Fibroblast of lung (primary cell): Measurements from ENCODE around the gene PET100. TPM values are rescaled to one million over a fixed set of nuclear protein-coding genes. Genes with fewer than 3 reads are reported as not detected.

Source experiments
- DNase-seq, 2 donors: peaks; one replicate each; pipeline versions ENCODE4 v3.0.0 to v3.0.0-alpha.2; 2010; ENCODE audit warnings: low read depth in 2 of 2
- H2AFZ ChIP-seq: 2 replicates; pipeline ENCODE4 v1.5.1; 2012; ENCODE audit warnings: low read length, control low read depth, inconsistent platforms
- H3K27ac ChIP-seq: 2 replicates; pipeline ENCODE4 v1.5.1; 2011; ENCODE audit warnings: low read length, control low read depth; ENCODE audit not compliant: insufficient read depth
- H3K27me3 ChIP-seq: 2 replicates; pipeline ENCODE4 v1.5.1; 2011; ENCODE audit warnings: mild to moderate bottlenecking, low read length; ENCODE audit not compliant: control insufficient read depth, insufficient read depth
- H3K36me3 ChIP-seq: 2 replicates; pipeline ENCODE4 v1.5.1; 2011; ENCODE audit warnings: low read length; ENCODE audit not compliant: control insufficient read depth, insufficient read depth
- H3K4me1 ChIP-seq: 2 replicates; pipeline ENCODE4 v1.5.1; 2011; ENCODE audit warnings: low read length; ENCODE audit not compliant: control insufficient read depth, insufficient read depth; ENCODE audit errors: extremely low read depth
- H3K4me2 ChIP-seq: 2 replicates; pipeline ENCODE4 v1.5.1; 2011; ENCODE audit warnings: low read length, control low read depth; ENCODE audit not compliant: insufficient read depth; ENCODE audit errors: extremely low read depth
- H3K4me3 ChIP-seq, 4 experiments: fragments of 200-600 bp in 1 of 4; sonication (generic) in 1 of 4; replicated peaks in 1 of 4; 2 replicates each; pipeline ENCODE4 v1.5.1; 2011 to 2016; ENCODE audit warnings: low read length in 4 of 4, low read depth in 3 of 4, mild to moderate bottlenecking in 3 of 4, control low read depth in 2 of 4, inconsistent platforms in 1 of 4, mixed read lengths in 1 of 4; ENCODE audit not compliant: insufficient read depth in 1 of 4; ENCODE audit errors: control extremely low read depth in 1 of 4
- H3K79me2 ChIP-seq: 2 replicates; pipeline ENCODE4 v1.5.1; 2012; ENCODE audit warnings: mild to moderate bottlenecking, low read length, inconsistent platforms; ENCODE audit not compliant: control insufficient read depth, insufficient read depth
- H3K9ac ChIP-seq: 2 replicates; pipeline ENCODE4 v1.5.1; 2011; ENCODE audit warnings: mild to moderate bottlenecking, low read length, control low read depth; ENCODE audit not compliant: insufficient read depth
- H3K9me3 ChIP-seq: 2 replicates; pipeline ENCODE4 v1.5.1; 2012; ENCODE audit warnings: low read depth, low read length; ENCODE audit not compliant: control insufficient read depth, insufficient read depth
- H4K20me1 ChIP-seq: 2 replicates; pipeline ENCODE4 v1.5.1; 2011; ENCODE audit warnings: low read length; ENCODE audit not compliant: control insufficient read depth, insufficient read depth; ENCODE audit errors: extremely low read depth
- EZH2 ChIP-seq: IDR thresholded peaks from 2 replicates; pipeline ENCODE4 v1.5.1; 2012; ENCODE audit warnings: low read length, control low read depth, mild to moderate bottlenecking; ENCODE audit errors: missing control alignments
- polyA minus RNA-seq: library from RNA; depleted of rRNA, polyadenylated mRNA; stranded (reverse); fragments of >200 nt; gene quantifications from 2 replicates; pipeline ENCODE4 v1.2.3, GENCODE V29; 2011; ENCODE audit warnings: low replicate concordance
- polyA plus RNA-seq, 2 donors: library from polyadenylated mRNA; depleted of rRNA in 1 of 2; stranded (reverse) in 1 of 2; unstranded in 1 of 2; fragments of >200 nt; gene quantifications; 2 replicates each; pipeline ENCODE4 v1.2.1, GENCODE V29; 2011 to 2012; ENCODE audit warnings: missing spikeins in 1 of 2
- total RNA-seq: library from RNA; depleted of rRNA; stranded (reverse); fragments of >200 nt; gene quantifications from 2 replicates; pipeline ENCODE4 v1.2.1, GENCODE V29; 2014
- TF ChIP-seq, protein P1 (sequence below), 2 donors: IDR thresholded peaks in 1 of 2; conservative IDR thresholded peaks in 1 of 2; 1 replicate in 1 of 2; 2 replicates in 1 of 2; pipeline ENCODE4 v1.5.1; 2011 to 2012; ENCODE audit warnings: low read length in 2 of 2, control low read depth in 1 of 2, inconsistent platforms in 1 of 2, low read depth in 1 of 2, mild to moderate bottlenecking in 1 of 2

PET100 gene, protein sequence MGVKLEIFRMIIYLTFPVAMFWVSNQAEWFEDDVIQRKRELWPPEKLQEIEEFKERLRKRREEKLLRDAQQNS
- total RNA-seq (15.7 and 16.9 TPM in 2 replicates), polyA plus RNA-seq (37.5 and 38.8 TPM in 2 replicates), polyA minus RNA-seq (1.4 and 3.1 TPM in 2 replicates)
- polyA plus RNA-seq (2012): 88.3 and 106 TPM in 2 replicates

DNA sequence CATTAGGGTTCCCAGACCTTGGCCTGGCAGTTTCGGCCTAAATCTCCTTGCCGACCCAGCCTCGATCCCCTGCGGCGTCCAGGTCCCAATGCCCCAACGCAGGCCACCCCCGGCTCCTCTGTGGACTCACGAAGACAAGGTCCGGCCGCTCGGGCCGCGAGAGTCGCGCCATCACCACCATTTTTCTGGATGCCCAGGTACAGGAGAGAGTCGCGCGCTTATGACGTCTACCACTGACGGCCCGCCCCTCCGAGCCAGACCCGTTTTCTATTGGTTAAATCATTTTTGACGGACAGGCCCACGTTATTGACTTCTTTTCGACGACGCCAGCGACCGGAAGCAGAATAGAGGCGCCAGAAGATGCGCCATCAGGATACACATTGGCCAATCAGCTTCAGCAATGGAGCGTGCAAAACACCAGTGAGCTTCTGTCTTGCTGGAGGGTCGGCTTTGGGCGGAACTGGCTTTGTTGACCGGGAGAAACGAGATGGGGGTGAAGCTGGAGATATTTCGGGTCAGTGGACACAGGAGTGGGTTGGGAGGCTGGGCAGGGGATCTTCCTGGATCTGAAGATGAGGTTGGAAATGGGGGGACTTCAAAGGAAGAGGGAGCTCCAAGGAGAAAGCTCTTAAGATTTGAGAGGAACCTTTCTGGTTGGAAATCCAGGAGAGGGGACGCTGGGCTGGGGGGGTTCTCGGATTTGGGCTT, at the start of gene PET100, which contains the start of gene XAB2:
PET100 (plus strand) TSS at position 447 of the 708 bp plus-strand sequence; CDS start at position 488, 41 bp downstream.
XAB2 (minus strand) TSS at position 199 of the 708 bp plus-strand sequence; CDS start at position 181, 18 bp downstream.
- Histone ChIP-seq H3K4me2 (peak within 1 kb of the TSS; percentile 99), H3K79me2 (peaks cover 45% of the 10 kb centered on the region), H4K20me1 (no peaks in the 10 kb centered on the region), H3K36me3 (peaks cover 9% of the 10 kb centered on the region), H3K27ac (peak within 1 kb of the TSS; percentile 98), H2AFZ (peak within 1 kb of the TSS; percentile 60), H3K27me3 (no peaks in the 10 kb centered on the region), H3K4me1 (peaks cover 9% of the 10 kb centered on the region), H3K4me3 (peak within 1 kb of the TSS; percentile 92 to 100 (median 98)), H3K9ac (peak within 1 kb of the TSS; percentile 97), H3K9me3 (no peaks in the 10 kb centered on the region)
- DNase-seq: peak; percentile 97 to 99
- TF ChIP-seq, protein P1, sequence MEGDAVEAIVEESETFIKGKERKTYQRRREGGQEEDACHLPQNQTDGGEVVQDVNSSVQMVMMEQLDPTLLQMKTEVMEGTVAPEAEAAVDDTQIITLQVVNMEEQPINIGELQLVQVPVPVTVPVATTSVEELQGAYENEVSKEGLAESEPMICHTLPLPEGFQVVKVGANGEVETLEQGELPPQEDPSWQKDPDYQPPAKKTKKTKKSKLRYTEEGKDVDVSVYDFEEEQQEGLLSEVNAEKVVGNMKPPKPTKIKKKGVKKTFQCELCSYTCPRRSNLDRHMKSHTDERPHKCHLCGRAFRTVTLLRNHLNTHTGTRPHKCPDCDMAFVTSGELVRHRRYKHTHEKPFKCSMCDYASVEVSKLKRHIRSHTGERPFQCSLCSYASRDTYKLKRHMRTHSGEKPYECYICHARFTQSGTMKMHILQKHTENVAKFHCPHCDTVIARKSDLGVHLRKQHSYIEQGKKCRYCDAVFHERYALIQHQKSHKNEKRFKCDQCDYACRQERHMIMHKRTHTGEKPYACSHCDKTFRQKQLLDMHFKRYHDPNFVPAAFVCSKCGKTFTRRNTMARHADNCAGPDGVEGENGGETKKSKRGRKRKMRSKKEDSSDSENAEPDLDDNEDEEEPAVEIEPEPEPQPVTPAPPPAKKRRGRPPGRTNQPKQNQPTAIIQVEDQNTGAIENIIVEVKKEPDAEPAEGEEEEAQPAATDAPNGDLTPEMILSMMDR (conservative IDR thresholded peaks at IDR 0.05 in 1 of 2, IDR thresholded peaks at IDR 0.05 in 1 of 2; ENCODE audit: low read depth in 1 of 2, low read length in 2 of 2): no peak

DNA sequence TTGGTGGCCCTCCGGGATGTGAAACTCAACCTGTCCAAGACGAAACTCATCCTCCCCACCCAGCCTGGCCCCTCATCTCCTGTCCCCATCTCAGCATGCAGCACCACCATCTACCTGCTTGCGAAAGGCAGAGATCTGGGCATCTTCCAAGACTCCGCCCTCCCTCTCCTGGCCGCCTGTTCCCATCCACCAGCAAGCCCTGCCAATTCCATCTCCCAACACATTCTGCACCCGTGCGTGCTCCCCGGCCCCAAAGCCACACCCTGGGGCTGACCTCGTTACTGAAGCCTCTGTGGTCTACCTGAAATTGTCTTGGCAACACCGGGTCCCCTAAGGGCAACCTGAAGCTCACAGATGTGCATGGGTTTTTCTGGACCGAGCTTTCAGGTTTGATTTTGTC, 47.1 kb upstream of the PET100 start:
- H3K27me3 ChIP-seq: no peaks in the 10 kb centered on the region
- no peak overlapping the region for H3K9ac ChIP-seq
- no peaks in the 10 kb centered on the region for H3K36me3 ChIP-seq
- DNase-seq: no peak
- no peak overlapping the region for H3K27ac ChIP-seq
- H3K4me2 ChIP-seq: no peak overlapping the region
- H2AFZ ChIP-seq: no peak overlapping the region
- TF ChIP-seq EZH2: no peak
- TF ChIP-seq, protein P1 (conservative IDR thresholded peaks at IDR 0.05 in 1 of 2, IDR thresholded peaks at IDR 0.05 in 1 of 2; ENCODE audit: low read depth in 1 of 2, low read length in 2 of 2): no peak
- no peaks in the 10 kb centered on the region for H3K79me2 ChIP-seq
- no peaks in the 10 kb centered on the region for H4K20me1 ChIP-seq
- H3K9me3 ChIP-seq: no peaks in the 10 kb centered on the region
- H3K4me1 ChIP-seq: no peaks in the 10 kb centered on the region
- H3K4me3 ChIP-seq: no peak overlapping the region

DNA sequence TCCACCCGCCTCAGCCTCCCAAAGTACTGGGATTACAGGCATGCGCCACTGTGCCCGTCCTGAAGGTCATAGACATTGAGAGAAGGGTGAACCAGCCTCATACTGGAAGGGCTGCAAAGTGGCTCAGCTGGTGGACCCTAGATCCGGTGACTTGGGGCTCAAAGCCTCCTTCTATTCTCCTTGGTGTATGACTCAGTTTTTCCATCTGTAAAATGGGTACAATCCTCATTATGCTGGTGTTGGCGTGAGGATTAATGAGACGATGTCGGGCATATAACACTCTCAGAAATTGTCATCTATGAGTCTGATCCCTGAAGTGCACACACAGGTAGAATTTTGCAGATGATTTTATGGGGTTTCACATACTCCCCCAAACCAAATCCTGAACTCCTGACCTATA, 39.8 kb upstream of the PET100 start:
- no peak for DNase-seq
- H3K4me3 ChIP-seq: no peak overlapping the region
- no peak overlapping the region for H3K27ac ChIP-seq
- H3K9ac ChIP-seq: no peak overlapping the region
- peaks cover 3% of the 10 kb centered on the region for H3K27me3 ChIP-seq
- no peaks in the 10 kb centered on the region for H3K9me3 ChIP-seq
- no peaks in the 10 kb centered on the region for H3K4me1 ChIP-seq
- H4K20me1 ChIP-seq: no peaks in the 10 kb centered on the region
- no peak overlapping the region for H2AFZ ChIP-seq
- no peak for TF ChIP-seq EZH2
- TF ChIP-seq, protein P1 (conservative IDR thresholded peaks at IDR 0.05 in 1 of 2, IDR thresholded peaks at IDR 0.05 in 1 of 2; ENCODE audit: low read depth in 1 of 2, low read length in 2 of 2): no peak
- H3K4me2 ChIP-seq: no peak overlapping the region
- H3K79me2 ChIP-seq: no peaks in the 10 kb centered on the region
- no peaks in the 10 kb centered on the region for H3K36me3 ChIP-seq
